Prostate gland (tissue), 2 donors: ENCODE measurements around the gene HYPK.
A peak's percentile ranks its signal among the peaks of the same experiment; 100 is the strongest.

Source experiments
- POLR2A ChIP-seq: fragments of 450-650 bp; IDR thresholded peaks from one replicate; pipeline ENCODE4 v1.6.1; 2016; ENCODE audit warnings: antibody characterized with exemption, mild to moderate bottlenecking
- TF ChIP-seq, protein P1 (sequence below), 4 experiments: fragments of 200-600 bp in 2 of 4; fragments of 450-650 bp in 2 of 4; sonication (generic) in 2 of 4; IDR thresholded peaks; 1 replicate in 3 of 4; 2 replicates in 1 of 4; pipeline ENCODE4 v1.5.1; 2016 to 2019; ENCODE audit warnings: antibody characterized with exemption in 4 of 4, mild to moderate bottlenecking in 2 of 4, moderate library complexity in 2 of 4

GRCh38 chr15:43800286-43801141, at the start of gene HYPK:
- TF ChIP-seq, protein P1, sequence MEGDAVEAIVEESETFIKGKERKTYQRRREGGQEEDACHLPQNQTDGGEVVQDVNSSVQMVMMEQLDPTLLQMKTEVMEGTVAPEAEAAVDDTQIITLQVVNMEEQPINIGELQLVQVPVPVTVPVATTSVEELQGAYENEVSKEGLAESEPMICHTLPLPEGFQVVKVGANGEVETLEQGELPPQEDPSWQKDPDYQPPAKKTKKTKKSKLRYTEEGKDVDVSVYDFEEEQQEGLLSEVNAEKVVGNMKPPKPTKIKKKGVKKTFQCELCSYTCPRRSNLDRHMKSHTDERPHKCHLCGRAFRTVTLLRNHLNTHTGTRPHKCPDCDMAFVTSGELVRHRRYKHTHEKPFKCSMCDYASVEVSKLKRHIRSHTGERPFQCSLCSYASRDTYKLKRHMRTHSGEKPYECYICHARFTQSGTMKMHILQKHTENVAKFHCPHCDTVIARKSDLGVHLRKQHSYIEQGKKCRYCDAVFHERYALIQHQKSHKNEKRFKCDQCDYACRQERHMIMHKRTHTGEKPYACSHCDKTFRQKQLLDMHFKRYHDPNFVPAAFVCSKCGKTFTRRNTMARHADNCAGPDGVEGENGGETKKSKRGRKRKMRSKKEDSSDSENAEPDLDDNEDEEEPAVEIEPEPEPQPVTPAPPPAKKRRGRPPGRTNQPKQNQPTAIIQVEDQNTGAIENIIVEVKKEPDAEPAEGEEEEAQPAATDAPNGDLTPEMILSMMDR (IDR thresholded peaks at IDR 0.05) = peak in 1 of 4 experiments; percentile 19
- TF ChIP-seq POLR2A = peak; percentile 87
